ENCODE data around the gene ANTKMT.

The ANTKMT gene

GRCh38 chr16:709566-710499, 11.1 kb upstream of the ANTKMT start:
- H3K4me3 ChIP-seq (replicated peaks; ENCODE audit: insufficient read depth, low read length): no peak overlapping the region
- no peak for DNase-seq (ENCODE audit: low read depth in 1 of 2, low spot score in 1 of 2)
- H3K27me3 ChIP-seq (ENCODE audit: insufficient read depth, poor library complexity, severe bottlenecking): peaks cover 44% of the 10 kb centered on the region
- TF ChIP-seq GABPA (IDR thresholded peaks at IDR 0.05; ENCODE audit: low read depth) (no peak), SPI1 (IDR thresholded peaks at IDR 0.05; ENCODE audit: borderline replicate concordance, low read depth) (no peak), REST (IDR thresholded peaks at IDR 0.05; ENCODE audit: insufficient replicate concordance, low read depth) (no peak), POLR2AphosphoS5 (IDR thresholded peaks at IDR 0.05; ENCODE audit: low read depth) (no peak)
- TF ChIP-seq, protein P1, sequence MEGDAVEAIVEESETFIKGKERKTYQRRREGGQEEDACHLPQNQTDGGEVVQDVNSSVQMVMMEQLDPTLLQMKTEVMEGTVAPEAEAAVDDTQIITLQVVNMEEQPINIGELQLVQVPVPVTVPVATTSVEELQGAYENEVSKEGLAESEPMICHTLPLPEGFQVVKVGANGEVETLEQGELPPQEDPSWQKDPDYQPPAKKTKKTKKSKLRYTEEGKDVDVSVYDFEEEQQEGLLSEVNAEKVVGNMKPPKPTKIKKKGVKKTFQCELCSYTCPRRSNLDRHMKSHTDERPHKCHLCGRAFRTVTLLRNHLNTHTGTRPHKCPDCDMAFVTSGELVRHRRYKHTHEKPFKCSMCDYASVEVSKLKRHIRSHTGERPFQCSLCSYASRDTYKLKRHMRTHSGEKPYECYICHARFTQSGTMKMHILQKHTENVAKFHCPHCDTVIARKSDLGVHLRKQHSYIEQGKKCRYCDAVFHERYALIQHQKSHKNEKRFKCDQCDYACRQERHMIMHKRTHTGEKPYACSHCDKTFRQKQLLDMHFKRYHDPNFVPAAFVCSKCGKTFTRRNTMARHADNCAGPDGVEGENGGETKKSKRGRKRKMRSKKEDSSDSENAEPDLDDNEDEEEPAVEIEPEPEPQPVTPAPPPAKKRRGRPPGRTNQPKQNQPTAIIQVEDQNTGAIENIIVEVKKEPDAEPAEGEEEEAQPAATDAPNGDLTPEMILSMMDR (IDR thresholded peaks at IDR 0.05; ENCODE audit: insufficient read depth, low read length): no peak
- no peak overlapping the region for H3K27ac ChIP-seq (replicated peaks)

- no peak for DNase-seq (ENCODE audit: low read depth in 1 of 2, low spot score in 1 of 2)
- Histone ChIP-seq H3K27me3 (ENCODE audit: insufficient read depth, poor library complexity, severe bottlenecking) (peaks cover 41% of the 10 kb centered on the region), H3K4me3 (replicated peaks; ENCODE audit: insufficient read depth, low read length) (no peak overlapping the region), H3K27ac (replicated peaks) (no peak overlapping the region)
- TF ChIP-seq GABPA (IDR thresholded peaks at IDR 0.05; ENCODE audit: low read depth): no peak
- TF ChIP-seq REST (IDR thresholded peaks at IDR 0.05; ENCODE audit: insufficient replicate concordance, low read depth): no peak
- TF ChIP-seq SPI1 (IDR thresholded peaks at IDR 0.05; ENCODE audit: borderline replicate concordance, low read depth): no peak
- TF ChIP-seq, protein P1 (IDR thresholded peaks at IDR 0.05; ENCODE audit: insufficient read depth, low read length): no peak
Measured at GRCh38 chr16:710500-711075, 10.4 kb upstream of the ANTKMT start.

- Histone ChIP-seq H3K27ac (replicated peaks) (no peak overlapping the region), H3K27me3 (ENCODE audit: insufficient read depth, poor library complexity, severe bottlenecking) (peaks cover 43% of the 10 kb centered on the region)
- DNase-seq (ENCODE audit: low read depth in 1 of 2, low spot score in 1 of 2): no peak
Measured at GRCh38 chr16:711084-711483, 9.9 kb upstream of the ANTKMT start.

More at GRCh38 chr16:711084-711483, 9.9 kb upstream of the ANTKMT start:
- H3K4me3 ChIP-seq (replicated peaks; ENCODE audit: insufficient read depth, low read length): no peak overlapping the region
- TF ChIP-seq, protein P1 (IDR thresholded peaks at IDR 0.05; ENCODE audit: insufficient read depth, low read length): no peak
- TF ChIP-seq POLR2AphosphoS5 (IDR thresholded peaks at IDR 0.05; ENCODE audit: low read depth): no peak
- TF ChIP-seq GABPA (IDR thresholded peaks at IDR 0.05; ENCODE audit: low read depth): no peak
- TF ChIP-seq REST (IDR thresholded peaks at IDR 0.05; ENCODE audit: insufficient replicate concordance, low read depth): no peak
- no peak for TF ChIP-seq SPI1 (IDR thresholded peaks at IDR 0.05; ENCODE audit: borderline replicate concordance, low read depth)

Data from HL-60 (cell line).